Progenitor cell of endocrine pancreas (in vitro differentiated cells): ENCODE measurements around the gene EME2. TPM values are rescaled to one million over a fixed set of nuclear protein-coding genes. Genes with fewer than 3 reads are reported as not detected.

Experiments
- DNase-seq: peaks from one replicate; pipeline ENCODE4 v3.0.0; 2021; ENCODE audit warnings: low spot score; ENCODE audit not compliant: unreplicated experiment
- H3K27ac Mint-ChIP-seq: 2 replicates; pipeline ENCODE4 v1.8.0; 2021; ENCODE audit warnings: mild to moderate bottlenecking, moderate library complexity, mixed read lengths
- H3K27me3 Mint-ChIP-seq: 2 replicates; pipeline ENCODE4 v1.8.0; 2021; ENCODE audit warnings: mixed read lengths
- H3K36me3 Mint-ChIP-seq: 2 replicates; pipeline ENCODE4 v1.8.0; 2022; ENCODE audit warnings: mixed read lengths; ENCODE audit not compliant: insufficient read depth
- H3K4me1 Mint-ChIP-seq: 2 replicates; pipeline ENCODE4 v1.8.0; 2021; ENCODE audit warnings: low read depth, mixed read lengths
- H3K4me3 Mint-ChIP-seq: 2 replicates; pipeline ENCODE4 v1.8.0; 2021; ENCODE audit warnings: low read depth, mild to moderate bottlenecking, moderate library complexity, mixed read lengths
- H3K9me3 Mint-ChIP-seq: 2 replicates; pipeline ENCODE4 v1.8.0; 2021; ENCODE audit warnings: low read depth, mixed read lengths
- total RNA-seq: library from RNA; stranded (reverse); gene quantifications from 2 replicates; pipeline ENCODE4 v1.2.1, GENCODE V29; 2021
- TF ChIP-seq, protein P1 (sequence below): fragments of 200-600 bp; sonication (generic); IDR thresholded peaks from one replicate; pipeline ENCODE4 v1.5.0; 2021; ENCODE audit warnings: antibody characterized with exemption, mild to moderate bottlenecking; ENCODE audit not compliant: unreplicated experiment

EME2 gene
- total RNA-seq, 1 donor from 2014 or later = 50.6 TPM

DNA sequence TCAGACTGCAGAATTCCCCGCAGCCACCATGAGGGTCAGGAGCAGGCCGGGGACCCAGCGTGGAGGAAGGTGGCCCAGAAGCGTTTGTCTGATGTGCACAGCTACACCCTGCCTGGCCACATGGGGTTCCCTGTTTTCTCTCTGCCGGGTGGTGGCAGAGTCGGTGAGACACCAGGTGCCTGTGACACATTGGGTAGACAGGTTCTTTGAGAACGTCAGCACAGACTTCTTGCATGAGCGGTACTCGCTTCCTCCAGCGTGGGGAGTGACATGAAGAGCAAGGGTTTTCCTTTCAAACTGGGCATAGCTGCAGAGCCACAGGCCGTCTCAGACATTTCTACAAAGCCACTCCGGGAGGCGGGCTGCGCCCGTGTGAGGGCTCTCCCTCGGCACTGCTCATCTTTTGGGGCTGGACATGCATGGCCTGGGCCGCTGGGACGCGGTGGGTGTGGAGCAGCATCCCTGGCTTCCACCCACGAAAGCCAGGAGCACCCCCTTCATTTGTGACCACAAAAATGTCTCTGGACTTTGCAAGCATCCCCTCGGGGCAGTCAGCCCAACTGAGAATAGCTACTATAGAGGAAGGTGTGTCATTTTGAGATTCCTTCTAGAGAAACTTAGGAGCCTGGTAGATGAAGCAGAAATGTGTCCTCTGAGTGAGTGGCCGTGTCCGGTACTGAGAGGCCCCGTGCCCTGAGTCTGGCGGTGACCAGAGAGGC, 27.3 kb upstream of the EME2 start:
- no peak for DNase-seq
- H3K27ac Mint-ChIP-seq = no peak overlapping the region
- no peaks in the 10 kb centered on the region for H3K27me3 Mint-ChIP-seq
- H3K9me3 Mint-ChIP-seq = no peaks in the 10 kb centered on the region
- TF ChIP-seq, protein P1, sequence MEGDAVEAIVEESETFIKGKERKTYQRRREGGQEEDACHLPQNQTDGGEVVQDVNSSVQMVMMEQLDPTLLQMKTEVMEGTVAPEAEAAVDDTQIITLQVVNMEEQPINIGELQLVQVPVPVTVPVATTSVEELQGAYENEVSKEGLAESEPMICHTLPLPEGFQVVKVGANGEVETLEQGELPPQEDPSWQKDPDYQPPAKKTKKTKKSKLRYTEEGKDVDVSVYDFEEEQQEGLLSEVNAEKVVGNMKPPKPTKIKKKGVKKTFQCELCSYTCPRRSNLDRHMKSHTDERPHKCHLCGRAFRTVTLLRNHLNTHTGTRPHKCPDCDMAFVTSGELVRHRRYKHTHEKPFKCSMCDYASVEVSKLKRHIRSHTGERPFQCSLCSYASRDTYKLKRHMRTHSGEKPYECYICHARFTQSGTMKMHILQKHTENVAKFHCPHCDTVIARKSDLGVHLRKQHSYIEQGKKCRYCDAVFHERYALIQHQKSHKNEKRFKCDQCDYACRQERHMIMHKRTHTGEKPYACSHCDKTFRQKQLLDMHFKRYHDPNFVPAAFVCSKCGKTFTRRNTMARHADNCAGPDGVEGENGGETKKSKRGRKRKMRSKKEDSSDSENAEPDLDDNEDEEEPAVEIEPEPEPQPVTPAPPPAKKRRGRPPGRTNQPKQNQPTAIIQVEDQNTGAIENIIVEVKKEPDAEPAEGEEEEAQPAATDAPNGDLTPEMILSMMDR = no peak
- H3K4me3 Mint-ChIP-seq = no peak overlapping the region
- no peaks in the 10 kb centered on the region for H3K36me3 Mint-ChIP-seq
- H3K4me1 Mint-ChIP-seq = no peaks in the 10 kb centered on the region

DNA sequence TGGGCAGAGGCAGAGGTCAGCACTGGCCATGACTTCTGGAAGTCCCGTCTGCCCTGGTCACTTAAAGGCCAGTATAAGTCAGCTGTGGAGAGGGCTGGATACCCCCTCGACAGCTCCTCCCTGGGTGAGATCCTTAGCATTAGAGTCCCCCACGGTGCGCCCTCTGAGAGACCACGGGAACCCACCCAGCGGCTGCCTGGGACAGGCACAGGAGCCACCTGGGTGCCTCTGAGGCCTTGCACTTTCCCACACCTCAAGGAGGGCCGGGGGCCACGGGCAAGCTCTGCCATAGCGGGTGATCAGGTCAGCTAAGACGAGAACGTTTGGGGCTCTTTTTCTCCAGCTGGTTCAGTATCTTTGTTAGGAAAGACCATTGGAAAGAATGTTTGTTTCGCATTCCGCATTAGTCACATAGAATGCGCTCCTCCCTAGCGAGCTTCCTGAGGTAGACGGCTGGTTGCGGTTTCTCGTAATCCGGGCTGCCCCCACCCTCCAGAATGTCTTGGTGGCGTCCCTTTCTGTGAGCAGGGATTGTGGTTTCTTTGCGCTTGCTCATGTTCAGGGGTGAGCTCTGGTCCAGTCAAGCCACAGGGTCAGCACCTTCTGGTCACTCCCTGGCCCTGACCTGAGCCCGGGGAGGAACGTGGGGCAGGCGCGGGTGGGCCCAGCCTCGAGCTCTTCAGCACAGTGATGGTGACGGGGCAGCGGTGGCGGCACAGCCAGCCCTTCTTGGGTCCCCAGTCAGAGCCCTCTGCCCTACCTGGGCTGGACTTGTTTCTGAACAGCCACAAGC, 26.5 kb upstream of the EME2 start:
- TF ChIP-seq, protein P1 = no peak
- no peak for DNase-seq
- Mint-ChIP-seq H3K9me3 (no peaks in the 10 kb centered on the region), H3K4me3 (no peak overlapping the region), H3K36me3 (no peaks in the 10 kb centered on the region), H3K27me3 (no peaks in the 10 kb centered on the region), H3K27ac (no peak overlapping the region), H3K4me1 (no peaks in the 10 kb centered on the region)

DNA sequence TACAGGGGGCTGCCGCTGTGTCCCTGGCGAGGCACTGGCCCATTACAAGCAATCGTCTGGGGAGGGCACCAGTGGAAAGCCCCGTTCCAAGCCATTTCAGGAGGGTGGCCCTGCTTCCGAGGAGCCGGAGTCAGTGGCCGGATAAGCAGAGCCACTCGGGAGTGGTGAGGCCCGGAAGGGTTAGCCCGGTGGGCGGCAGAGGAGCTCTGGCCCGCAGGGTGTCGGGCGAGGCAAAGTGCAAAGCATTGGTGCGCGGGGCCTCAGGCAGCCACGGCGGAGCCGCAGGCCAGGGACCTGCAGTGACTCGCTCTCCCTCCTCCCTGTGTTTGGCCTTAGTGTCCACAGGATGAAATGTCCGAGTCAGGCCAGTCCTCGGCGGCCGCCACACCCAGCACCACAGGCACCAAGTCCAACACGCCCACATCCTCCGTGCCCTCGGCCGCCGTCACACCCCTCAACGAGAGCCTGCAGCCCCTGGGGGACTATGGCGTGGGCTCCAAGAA, 25.9 kb upstream of the EME2 start:
- Mint-ChIP-seq H3K4me1 (no peaks in the 10 kb centered on the region), H3K27ac (no peak overlapping the region), H3K36me3 (no peaks in the 10 kb centered on the region), H3K9me3 (no peaks in the 10 kb centered on the region), H3K27me3 (no peaks in the 10 kb centered on the region), H3K4me3 (no peak overlapping the region)
- no peak for DNase-seq
- TF ChIP-seq, protein P1 = no peak

DNA sequence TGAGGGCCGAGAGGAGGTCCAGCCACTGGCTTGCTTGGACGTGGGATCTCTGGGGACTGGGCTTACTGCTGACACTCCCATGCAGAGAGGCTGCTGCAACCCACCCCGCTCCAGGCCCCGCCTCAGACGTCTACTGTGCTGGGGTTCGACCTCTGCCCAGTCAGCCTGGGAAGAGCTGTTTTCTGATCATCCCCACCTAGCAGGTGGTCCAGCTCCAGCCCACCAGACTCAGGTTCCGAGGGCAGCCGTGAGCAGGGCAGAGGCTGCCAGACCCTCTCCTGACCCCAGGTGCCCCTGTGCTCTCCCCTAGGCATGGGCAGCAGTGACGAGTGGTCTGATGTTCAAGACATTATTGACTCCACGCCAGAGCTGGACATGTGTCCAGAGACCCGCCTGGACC, 24.7 kb upstream of the EME2 start:
- TF ChIP-seq, protein P1 = no peak
- DNase-seq = no peak
- Mint-ChIP-seq H3K9me3 (no peaks in the 10 kb centered on the region), H3K4me3 (no peak overlapping the region), H3K36me3 (no peaks in the 10 kb centered on the region), H3K27me3 (no peaks in the 10 kb centered on the region), H3K4me1 (no peaks in the 10 kb centered on the region), H3K27ac (no peak overlapping the region)
